Stimulated activated CD4-positive, alpha-beta T cell treated with anti-CD3 and anti-CD28 coated beads, Interleukin-4, amount 100 ng/mL, for 4 hours (primary cell): ENCODE measurements around the gene SAMD4B.

Experiments used
- DNase-seq, 2 experiments: peaks; one replicate each; pipeline ENCODE4 v3.0.0-alpha.2; 2020

SAMD4B gene

DNA sequence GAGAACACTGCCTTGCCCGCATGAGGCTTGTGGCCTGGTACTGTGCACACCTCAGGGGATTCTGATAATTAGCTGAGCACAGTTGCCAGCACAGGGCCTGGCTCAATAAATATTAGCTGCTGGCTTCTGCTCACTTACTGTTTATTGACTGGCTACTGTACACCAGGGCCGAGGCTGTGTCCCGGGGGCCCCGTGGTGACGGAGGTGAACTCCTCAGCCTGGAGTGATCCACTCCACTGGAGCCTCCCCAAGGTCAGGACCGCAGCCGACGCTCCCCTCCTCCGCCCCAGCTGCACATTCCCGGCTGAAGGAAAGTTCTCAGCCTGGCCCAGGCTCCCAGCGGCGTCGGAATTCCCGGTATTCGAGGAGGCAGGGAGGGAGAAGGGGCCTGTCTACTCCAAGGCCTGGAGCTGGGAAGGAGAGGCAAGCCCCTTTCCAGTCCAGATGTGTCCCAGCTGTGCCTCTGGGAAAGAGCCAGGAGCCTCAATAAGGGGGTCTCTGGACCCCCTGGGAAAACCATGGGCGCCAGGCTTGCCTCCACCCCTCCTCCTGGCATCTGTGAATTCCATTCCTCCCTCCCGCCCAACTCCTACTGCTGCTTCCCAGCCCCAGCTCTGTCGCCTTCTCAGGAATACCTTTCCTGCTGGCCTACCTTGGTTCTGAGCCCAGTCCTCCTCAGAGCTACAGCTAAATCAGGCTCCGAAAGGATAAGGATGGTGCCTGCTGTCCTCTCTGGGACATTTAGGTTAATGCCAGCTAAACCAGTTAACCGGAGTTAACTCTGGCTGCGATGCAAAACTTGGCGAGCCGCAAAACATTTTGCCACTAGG lies 86.3 kb downstream of the SAMD4B start:
- no peak for DNase-seq

DNA sequence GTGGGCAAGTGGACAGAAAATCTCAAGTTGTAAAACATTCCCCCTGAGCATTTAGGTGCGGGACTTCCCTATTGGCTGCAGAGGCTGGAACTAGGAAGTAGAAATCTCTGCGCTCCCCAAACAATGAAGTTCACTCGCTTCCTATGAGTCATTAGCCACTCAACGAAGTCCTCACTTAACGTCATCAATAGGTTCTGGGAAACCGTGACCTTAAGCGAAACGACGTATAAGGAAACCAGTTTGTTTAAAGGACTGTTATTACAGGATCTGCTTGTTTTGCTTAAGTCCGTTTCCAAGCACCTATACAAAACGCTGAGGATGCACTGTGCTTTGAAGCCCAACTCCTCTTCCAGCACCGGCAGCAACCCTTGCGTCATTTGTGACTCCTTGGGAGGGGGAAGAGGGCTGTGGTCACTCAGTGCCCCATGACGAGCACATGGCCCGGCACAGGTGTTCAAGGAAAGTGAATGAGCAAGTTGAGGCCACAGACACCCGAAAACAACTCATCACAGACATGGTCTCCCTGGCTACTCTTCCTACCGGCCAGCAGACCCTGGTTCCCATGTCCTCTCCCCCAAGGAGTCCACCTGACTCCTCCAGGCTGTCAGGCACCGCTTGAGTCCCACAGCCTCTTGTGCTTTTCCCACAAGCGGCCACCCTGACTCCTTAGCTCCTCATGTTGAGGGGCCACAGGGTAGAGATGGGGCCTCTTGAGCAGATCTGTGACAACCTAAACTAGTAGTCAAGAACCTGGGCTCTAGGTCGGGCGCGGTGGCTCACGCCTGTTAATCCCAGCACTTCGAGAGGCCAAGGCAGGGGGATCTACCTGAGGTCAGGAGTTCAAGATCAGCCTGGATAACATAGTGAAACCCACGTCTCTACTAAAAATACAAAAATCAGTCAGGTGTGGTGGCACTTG lies 88.7 kb downstream of the SAMD4B start:
- peak in 1 of 2 experiments; percentile 44 for DNase-seq

DNA sequence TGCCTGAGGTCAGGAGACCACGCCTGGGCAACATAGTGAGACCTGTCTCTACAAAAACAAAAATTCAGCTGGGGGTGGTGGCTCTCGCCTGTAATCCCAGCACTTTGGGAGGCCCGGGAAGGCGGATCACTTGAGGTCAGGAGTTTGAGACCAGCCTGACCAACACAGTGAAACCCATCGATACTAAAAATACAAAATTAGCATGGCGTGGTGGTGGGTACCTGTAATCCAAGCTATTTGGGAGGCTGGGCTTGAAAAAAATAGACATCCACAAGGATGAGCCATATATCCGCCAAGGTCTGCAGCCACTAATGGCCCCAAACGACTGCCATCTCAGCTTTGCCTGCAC lies 90.4 kb downstream of the SAMD4B start:
- no peak for DNase-seq

DNA sequence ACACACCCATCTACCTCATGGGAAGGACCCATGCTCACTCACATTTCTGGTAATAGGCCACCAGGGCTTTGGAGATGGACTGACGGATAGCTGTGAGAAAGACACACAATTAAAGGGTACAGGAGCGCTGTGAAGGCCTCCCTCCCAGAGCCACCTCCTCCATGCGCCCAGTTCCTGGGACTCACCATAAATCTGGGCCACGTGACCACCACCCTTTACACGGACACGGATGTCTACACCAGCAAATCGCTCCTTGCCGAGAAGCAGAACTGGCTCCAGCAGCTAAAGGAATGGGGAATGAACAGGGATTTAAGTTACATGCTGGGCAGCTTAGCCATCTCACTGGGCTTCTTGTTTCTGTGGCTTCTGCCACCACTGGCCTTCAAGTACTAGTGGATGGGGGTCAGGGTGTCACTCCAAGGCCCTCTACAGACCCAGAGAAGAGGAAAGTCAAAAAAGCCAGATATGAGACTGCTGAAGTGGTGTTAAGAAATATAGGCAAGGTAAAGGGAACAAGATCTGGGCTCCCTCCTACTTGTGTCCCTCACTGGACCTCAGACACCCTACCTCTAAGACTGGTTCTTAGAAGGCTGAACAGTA lies 91.4 kb downstream of the SAMD4B start:
- no peak for DNase-seq

DNA sequence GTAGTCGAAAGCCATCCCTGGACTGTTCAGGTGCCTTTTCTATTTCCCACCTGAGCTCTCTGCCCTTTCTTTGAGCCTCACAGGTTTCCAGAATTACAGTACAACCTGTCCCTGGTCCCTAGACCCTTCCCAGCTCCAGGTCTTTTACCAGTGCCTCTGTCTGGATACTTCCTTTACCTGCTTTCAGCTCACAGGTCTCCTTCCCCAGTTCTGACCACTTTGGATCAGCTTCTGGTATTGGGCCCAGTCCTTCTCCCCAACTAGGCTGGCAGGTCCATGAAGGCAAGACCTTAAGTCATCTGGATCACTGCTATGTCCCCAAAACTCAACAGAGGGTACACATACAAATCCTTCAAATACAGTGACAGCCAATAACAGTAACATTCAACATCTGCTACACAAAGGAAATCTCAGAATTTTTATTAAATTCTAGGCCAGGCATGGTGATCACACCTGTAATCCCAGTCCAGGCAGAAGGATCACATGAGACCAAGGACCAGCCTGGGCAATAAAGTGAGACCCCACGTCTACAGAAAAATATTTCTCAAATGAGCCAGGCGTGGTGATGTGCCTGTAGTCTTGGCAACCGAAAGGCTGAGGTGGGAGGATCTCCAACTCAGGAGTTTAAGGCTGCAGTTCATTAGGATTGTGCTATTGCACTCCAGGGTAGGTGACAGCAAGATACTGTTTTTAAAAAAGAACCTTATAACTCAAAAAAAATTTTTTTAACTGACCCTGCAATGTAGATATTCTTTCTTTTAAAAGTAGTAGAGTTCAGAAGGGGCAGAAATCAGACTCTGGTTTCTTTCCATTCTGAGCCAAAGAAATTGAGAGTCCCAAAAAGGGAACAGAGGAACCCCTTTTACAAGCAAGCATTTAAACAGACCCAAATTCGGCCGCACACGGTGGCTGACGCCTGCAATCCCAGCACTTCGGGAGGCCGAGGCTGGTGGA lies 92.2 kb downstream of the SAMD4B start:
- DNase-seq: no peak
